Inferior parietal cortex (tissue), 1 donor: ENCODE results near the gene PABPC5.

Experiments
- DNase-seq: peaks from one replicate; pipeline ENCODE4 v3.0.0-alpha.2; 2016; ENCODE audit errors: extremely low spot score

The PABPC5 gene

DNA sequence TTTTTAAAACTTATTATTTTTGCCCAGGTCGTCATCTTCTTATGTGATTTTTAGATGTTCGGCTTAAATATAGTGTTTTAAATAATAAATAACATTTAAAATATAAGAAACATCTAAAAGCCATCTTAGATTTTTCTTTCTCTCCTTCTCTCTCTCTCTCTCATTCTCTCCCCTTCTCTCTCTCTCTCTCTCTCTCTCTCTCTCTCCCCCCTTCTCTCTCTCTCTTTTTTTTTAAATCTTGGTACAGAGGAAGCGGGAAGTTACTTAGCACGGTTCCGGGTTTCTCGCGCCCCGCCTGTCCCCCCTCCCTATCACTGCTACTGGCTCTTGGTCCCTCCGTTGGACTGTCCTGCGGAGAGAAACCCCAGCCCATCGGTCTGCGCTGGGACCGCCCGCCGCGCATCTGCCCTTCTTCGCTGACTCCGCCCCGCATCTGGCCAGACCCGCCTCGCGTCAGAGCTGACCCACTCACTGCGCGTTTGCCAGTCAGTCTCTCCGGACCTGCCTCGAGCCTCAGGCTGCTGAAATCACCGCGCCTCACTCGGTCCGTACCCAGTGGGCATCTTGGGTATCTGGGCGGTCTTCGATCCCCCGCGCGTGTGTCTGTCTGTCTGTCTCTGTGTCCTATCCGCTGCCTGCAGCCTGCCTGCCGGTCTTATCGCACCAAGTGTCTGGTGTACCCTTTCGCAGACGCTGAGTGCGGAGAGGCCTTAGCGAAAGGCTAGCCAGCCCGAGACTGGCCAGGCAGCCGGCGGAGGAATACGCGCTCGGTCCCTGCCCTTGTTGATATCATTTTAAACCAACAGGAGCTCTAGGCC is at the start of gene PABPC5:
TSS of gene PABPC5 (plus strand) at position 489 of the 818 bp plus-strand sequence. CDS start 739 bp downstream, outside the sequence.
- DNase-seq: peak; percentile 38

DNA sequence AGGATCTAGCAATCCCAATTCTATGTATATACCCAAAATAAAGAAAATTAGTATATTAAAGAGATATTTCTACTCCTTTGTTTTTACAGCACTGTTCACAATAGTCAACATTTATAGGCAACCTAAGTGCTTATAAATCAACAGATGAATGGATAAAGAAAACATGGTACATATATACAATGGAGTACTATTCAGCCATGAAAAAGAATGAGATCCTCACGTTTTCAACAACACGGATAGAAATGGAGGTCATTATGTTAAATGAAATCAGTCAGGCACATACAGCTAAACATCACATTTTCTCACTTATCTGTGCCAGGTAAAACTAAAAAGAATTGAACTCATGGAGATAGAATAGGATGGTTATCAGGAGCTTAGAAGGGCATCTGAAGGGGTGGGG is 45.6 kb upstream of the PABPC5 start:
- DNase-seq: no peak

DNA sequence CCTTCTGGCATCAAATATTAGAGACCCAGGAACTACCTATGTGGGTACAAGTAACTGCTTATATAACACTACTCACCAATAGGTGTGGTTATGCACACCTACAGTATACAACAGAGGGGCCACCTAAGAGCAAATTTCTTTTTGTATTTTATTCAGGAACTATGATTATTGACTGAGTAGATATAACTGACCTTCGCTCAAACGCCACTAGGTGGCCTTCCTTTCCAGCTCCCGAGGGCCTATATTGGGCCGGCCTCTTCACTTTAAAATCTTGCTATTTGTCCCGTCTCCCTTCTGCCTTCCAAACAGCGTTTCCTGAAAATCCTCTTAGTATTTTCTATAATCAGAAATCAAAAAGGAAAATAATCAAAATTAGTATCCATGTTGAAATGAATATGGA is 19.9 kb upstream of the PABPC5 start:
- peak; percentile 7 for DNase-seq

DNA sequence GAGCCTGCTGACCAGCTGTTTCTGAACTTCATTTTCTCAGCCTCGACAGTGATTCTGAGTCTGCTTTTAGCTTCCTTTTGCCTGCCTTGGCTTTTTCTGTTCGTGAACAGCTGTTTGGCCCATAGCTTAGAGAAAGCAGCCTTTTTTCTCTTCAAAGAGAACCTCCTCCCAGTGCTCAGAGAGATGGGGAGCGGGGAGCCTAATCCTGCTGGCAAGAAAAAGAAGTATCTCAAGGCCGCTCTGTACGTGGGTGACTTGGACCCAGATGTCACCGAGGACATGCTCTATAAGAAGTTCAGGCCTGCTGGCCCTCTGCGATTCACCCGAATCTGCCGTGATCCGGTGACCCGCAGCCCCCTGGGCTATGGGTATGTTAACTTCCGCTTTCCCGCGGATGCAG is 756 bp downstream of the PABPC5 start:
- no peak for DNase-seq
